RPMI7951 (cell line): ENCODE data around the gene CACNA1I. TPM values are rescaled to one million over a fixed set of nuclear protein-coding genes. Genes with fewer than 3 reads are reported as not detected.

Source experiments
- DNase-seq: peaks from one replicate; pipeline ENCODE4 v3.0.0-alpha.2; 2012; ENCODE audit warnings: low read depth
- total RNA-seq: library from RNA; depleted of rRNA; stranded (reverse); fragments of >200 nt; shearing (Covaris generic); gene quantifications from 2 replicates; pipeline ENCODE4 v1.2.3, GENCODE V29; 2014

CACNA1I gene
- total RNA-seq, 1 experiment from 2014 or later, result not detected

GRCh38 chr22:39666495-39666894, 95.9 kb downstream of the CACNA1I start:
- no peak for DNase-seq

GRCh38 chr22:39666926-39667325, 96.4 kb downstream of the CACNA1I start:
- DNase-seq, result no peak

- DNase-seq, result no peak
Measured at GRCh38 chr22:39669432-39669831, 98.9 kb downstream of the CACNA1I start.

- no peak for DNase-seq
Measured at GRCh38 chr22:39671936-39672335, 101.4 kb downstream of the CACNA1I start.

GRCh38 chr22:39674536-39674935, 104.0 kb downstream of the CACNA1I start:
- peak; percentile 30 for DNase-seq

GRCh38 chr22:39675947-39676346, 105.4 kb downstream of the CACNA1I start:
- no peak for DNase-seq

GRCh38 chr22:39677967-39678366, 107.4 kb downstream of the CACNA1I start:
- no peak for DNase-seq

- no peak for DNase-seq
Measured at GRCh38 chr22:39678862-39679490, 108.4 kb downstream of the CACNA1I start.

- no peak for DNase-seq
Measured at GRCh38 chr22:39679652-39680051, 109.1 kb downstream of the CACNA1I start.

GRCh38 chr22:39680486-39680885, 109.9 kb downstream of the CACNA1I start:
- DNase-seq, result no peak

- DNase-seq, result no peak
Measured at GRCh38 chr22:39681038-39681861, 110.7 kb downstream of the CACNA1I start.

- DNase-seq, result no peak
Measured at GRCh38 chr22:39682994-39683393, 112.4 kb downstream of the CACNA1I start.

GRCh38 chr22:39683639-39684038, 113.1 kb downstream of the CACNA1I start:
- DNase-seq, result no peak

- DNase-seq, result no peak
Measured at GRCh38 chr22:39684702-39685281, 114.2 kb downstream of the CACNA1I start.

- DNase-seq, result no peak
Measured at GRCh38 chr22:39685336-39686177, 115.0 kb downstream of the CACNA1I start.

GRCh38 chr22:39686178-39686620, 115.6 kb downstream of the CACNA1I start:
- no peak for DNase-seq

GRCh38 chr22:39686776-39687525, 116.4 kb downstream of the CACNA1I start:
- DNase-seq, result no peak

GRCh38 chr22:39688186-39688785, 117.7 kb downstream of the CACNA1I start:
- DNase-seq, result no peak

GRCh38 chr22:39689421-39689820, 118.9 kb downstream of the CACNA1I start:
- DNase-seq, result no peak

- no peak for DNase-seq
Measured at GRCh38 chr22:39690881-39691605, 120.5 kb downstream of the CACNA1I start.
